Activated CD4-positive, alpha-beta T cell treated with anti-CD3 and anti-CD28 coated beads, Interleukin-2, amount 50 U/mL, for 16 hours (primary cell): Measurements from ENCODE around the gene FNBP1L.
"Not testable (repeated sequence)": the region's sequence is repeated elsewhere in the genome, so short reads cannot be mapped to it uniquely, and the experiment has no call there.

ENCODE experiments used
- DNase-seq: peaks from one replicate; pipeline ENCODE4 v3.0.0-alpha.2; 2020

FNBP1L gene

GRCh38 chr1:93446837-93447451, 974 bp upstream of the FNBP1L start:
- DNase-seq: no peak

- DNase-seq: no peak
These were observed 519 bp downstream of the FNBP1L start for GRCh38 chr1:93448292-93448982.

- DNase-seq: no peak
These were observed 1.3 kb downstream of the FNBP1L start for GRCh38 chr1:93448983-93449804.

- no peak for DNase-seq
These were observed 2.4 kb downstream of the FNBP1L start for GRCh38 chr1:93450321-93450720.

GRCh38 chr1:93453911-93454310, 6.0 kb downstream of the FNBP1L start:
- no peak for DNase-seq

- no peak for DNase-seq
These were observed 11.2 kb downstream of the FNBP1L start for GRCh38 chr1:93459126-93459525.

- DNase-seq: no peak
These were observed 13.3 kb downstream of the FNBP1L start for GRCh38 chr1:93461236-93461635.

GRCh38 chr1:93463960-93464359, 16.0 kb downstream of the FNBP1L start:
- DNase-seq: no peak

- not testable (repeated sequence) for DNase-seq
These were observed 17.6 kb downstream of the FNBP1L start for GRCh38 chr1:93465371-93466082.

GRCh38 chr1:93467606-93468005, 19.7 kb downstream of the FNBP1L start:
- no peak for DNase-seq

GRCh38 chr1:93468662-93469061, 20.7 kb downstream of the FNBP1L start:
- no peak for DNase-seq

- not testable (repeated sequence) for DNase-seq
These were observed 21.3 kb downstream of the FNBP1L start for GRCh38 chr1:93469223-93469622.

GRCh38 chr1:93471284-93471683, 23.4 kb downstream of the FNBP1L start:
- no peak for DNase-seq

GRCh38 chr1:93471911-93472310, 24.0 kb downstream of the FNBP1L start:
- DNase-seq: no peak

- DNase-seq: no peak
These were observed 26.4 kb downstream of the FNBP1L start for GRCh38 chr1:93474321-93474720.

- no peak for DNase-seq
These were observed 27.8 kb downstream of the FNBP1L start for GRCh38 chr1:93475681-93476080.

GRCh38 chr1:93479133-93479745, 31.3 kb downstream of the FNBP1L start:
- not testable (repeated sequence) for DNase-seq

GRCh38 chr1:93481899-93482298, 34.0 kb downstream of the FNBP1L start:
- not testable (repeated sequence) for DNase-seq

- no peak for DNase-seq
These were observed 35.3 kb downstream of the FNBP1L start for GRCh38 chr1:93483200-93483599.

GRCh38 chr1:93483606-93484005, 35.7 kb downstream of the FNBP1L start:
- DNase-seq: no peak

GRCh38 chr1:93488207-93488606, 40.3 kb downstream of the FNBP1L start:
- DNase-seq: no peak

- no peak for DNase-seq
These were observed 41.8 kb downstream of the FNBP1L start for GRCh38 chr1:93489756-93490155.

- no peak for DNase-seq
These were observed 42.4 kb downstream of the FNBP1L start for GRCh38 chr1:93490357-93490756.
